ENCODE measurements around the gene ENO4. TPM values are rescaled to one million over a fixed set of nuclear protein-coding genes. Genes with fewer than 3 reads are reported as not detected.

Gene ENO4
- total RNA-seq, 1 experiment from 2014 or later = not detected

GRCh38 chr10:116848032-116848943 lies 1.0 kb upstream of the ENO4 start:
- H3K4me3 Mint-ChIP-seq (ENCODE audit: unreplicated experiment) = peak overlapping the region; percentile 80
- BruUV-seq (replicated peaks) = no TSS peak

GRCh38 chr10:116848944-116849247 lies 403 bp upstream of the ENO4 start:
- H3K27me3 Mint-ChIP-seq (ENCODE audit: insufficient read depth, unreplicated experiment) = peaks cover 8% of the 10 kb centered on the region
- no peaks in the 10 kb centered on the region for H3K4me1 ChIP-seq
- no peak overlapping the region for H3K27ac Mint-ChIP-seq (ENCODE audit: unreplicated experiment)
- H3K9me3 ChIP-seq = no peaks in the 10 kb centered on the region
- no peaks in the 10 kb centered on the region for H3K27me3 ChIP-seq (replicated peaks; ENCODE audit: control insufficient read depth, insufficient read depth, low read length)
- no peaks in the 10 kb centered on the region for H3K36me3 ChIP-seq (ENCODE audit: control insufficient read depth, insufficient read depth, low read length)
- H3K9me3 Mint-ChIP-seq (ENCODE audit: unreplicated experiment) = no peaks in the 10 kb centered on the region
- ChIA-PET CTCF (interaction anchor here (0.8 to 1.5 kb wide), 5 partner anchors 53 to 326 kb away, joined by 3 to 10 read pairs (median 4); no protein-coding TSS in a partner anchor), POLR2A (interaction anchor here (0.6 kb wide), 2 partner anchors 38 to 39 kb away, joined by 3 to 6 read pairs; no protein-coding TSS in a partner anchor)
- peak overlapping the region; percentile 80 for H3K4me3 Mint-ChIP-seq (ENCODE audit: unreplicated experiment)
- peaks cover 12% of the 10 kb centered on the region for H3K36me3 Mint-ChIP-seq (ENCODE audit: insufficient read depth, unreplicated experiment)
- intact Hi-C loops (cut with micrococcal nuclease; ENCODE audit: unreplicated experiment) = loop anchor here (5.0 kb wide), 1 partner anchor 158 kb away; the partner anchor contains the start of gene SHTN1
- no peak for DNase-seq
- peak overlapping the region; percentile 68 for H3K4me3 ChIP-seq (ENCODE audit: low read depth, low read length)
- BruUV-seq (replicated peaks) = no TSS peak
- TF ChIP-seq CTCF (IDR thresholded peaks at IDR 0.05; ENCODE audit: insufficient read depth in 1 of 2, low read depth in 1 of 2, low read length in 1 of 2, severe bottlenecking in 1 of 2, unreplicated experiment in 1 of 2) = no peak
- H3K4me1 Mint-ChIP-seq (ENCODE audit: low read depth, unreplicated experiment) = peaks cover 26% of the 10 kb centered on the region

More at GRCh38 chr10:116848032-116848943, 1.0 kb upstream of the ENO4 start:
- Mint-ChIP-seq H3K27me3 (ENCODE audit: insufficient read depth, unreplicated experiment) (peaks cover 8% of the 10 kb centered on the region), H3K4me1 (ENCODE audit: low read depth, unreplicated experiment) (peaks cover 26% of the 10 kb centered on the region), H3K27ac (ENCODE audit: unreplicated experiment) (peak overlapping the region; percentile 26), H3K9me3 (ENCODE audit: unreplicated experiment) (no peaks in the 10 kb centered on the region), H3K36me3 (ENCODE audit: insufficient read depth, unreplicated experiment) (peaks cover 12% of the 10 kb centered on the region)
- DNase-seq = no peak
- CTCF ChIA-PET = interaction anchor here (0.8 to 1.5 kb wide), 5 partner anchors 52 to 327 kb away, joined by 3 to 10 read pairs (median 4); no protein-coding TSS in a partner anchor
- no peak for TF ChIP-seq CTCF (IDR thresholded peaks at IDR 0.05; ENCODE audit: insufficient read depth in 1 of 2, low read depth in 1 of 2, low read length in 1 of 2, severe bottlenecking in 1 of 2, unreplicated experiment in 1 of 2)
- no peaks in the 10 kb centered on the region for H3K36me3 ChIP-seq (ENCODE audit: control insufficient read depth, insufficient read depth, low read length)
- H3K27me3 ChIP-seq (replicated peaks; ENCODE audit: control insufficient read depth, insufficient read depth, low read length) = no peaks in the 10 kb centered on the region
- POLR2A ChIA-PET = interaction anchor here (0.6 kb wide), 1 partner anchor 40 kb away, joined by 3 read pairs; no protein-coding TSS in a partner anchor
- intact Hi-C loops (cut with micrococcal nuclease; ENCODE audit: unreplicated experiment) = loop anchor here (5.0 kb wide), 1 partner anchor 159 kb away; the partner anchor contains the start of gene SHTN1
- H3K9me3 ChIP-seq = no peaks in the 10 kb centered on the region
- H3K4me3 ChIP-seq (ENCODE audit: low read depth, low read length) = peak overlapping the region; percentile 68
- no peaks in the 10 kb centered on the region for H3K4me1 ChIP-seq

- peaks cover 12% of the 10 kb centered on the region for H3K36me3 Mint-ChIP-seq (ENCODE audit: insufficient read depth, unreplicated experiment)
- ChIA-PET CTCF (interaction anchor here (1.5 kb wide), 1 partner anchor 325 kb away, joined by 10 read pairs; no protein-coding TSS in a partner anchor), POLR2A (no interaction called here)
- peak overlapping the region; percentile 68 for H3K4me3 ChIP-seq (ENCODE audit: low read depth, low read length)
- no peaks in the 10 kb centered on the region for H3K9me3 ChIP-seq
- no peaks in the 10 kb centered on the region for H3K36me3 ChIP-seq (ENCODE audit: control insufficient read depth, insufficient read depth, low read length)
- DNase-seq = no peak
- H3K4me3 Mint-ChIP-seq (ENCODE audit: unreplicated experiment) = peak overlapping the region; percentile 80
- no peak overlapping the region for H3K27ac Mint-ChIP-seq (ENCODE audit: unreplicated experiment)
- no peaks in the 10 kb centered on the region for H3K4me1 ChIP-seq
- BruUV-seq (replicated peaks) = no TSS peak
- H3K9me3 Mint-ChIP-seq (ENCODE audit: unreplicated experiment) = no peaks in the 10 kb centered on the region
- intact Hi-C loops (cut with micrococcal nuclease; ENCODE audit: unreplicated experiment) = no loop called here
- no peak for TF ChIP-seq CTCF (IDR thresholded peaks at IDR 0.05; ENCODE audit: insufficient read depth in 1 of 2, low read depth in 1 of 2, low read length in 1 of 2, severe bottlenecking in 1 of 2, unreplicated experiment in 1 of 2)
- peaks cover 8% of the 10 kb centered on the region for H3K27me3 Mint-ChIP-seq (ENCODE audit: insufficient read depth, unreplicated experiment)
- H3K27me3 ChIP-seq (replicated peaks; ENCODE audit: control insufficient read depth, insufficient read depth, low read length) = no peaks in the 10 kb centered on the region
- peaks cover 26% of the 10 kb centered on the region for H3K4me1 Mint-ChIP-seq (ENCODE audit: low read depth, unreplicated experiment)
Measured at GRCh38 chr10:116850058-116850611, 836 bp downstream of the ENO4 start.
